ENCODE data around the gene NAA40. TPM values are rescaled to one million over a fixed set of nuclear protein-coding genes. Genes with fewer than 3 reads are reported as not detected.

The NAA40 gene
- total RNA-seq, 4 donors from 2014 or later = 46.2 to 80.0 (median 57.1) TPM

GRCh38 chr11:64003807-64004589 is 65.2 kb downstream of the NAA40 start:
- H3K27me3 ChIP-seq = no peaks in the 10 kb centered on the region
- H3K36me3 ChIP-seq = no peaks in the 10 kb centered on the region
- H3K9me3 ChIP-seq = no peaks in the 10 kb centered on the region
- TF ChIP-seq CTCF (IDR thresholded peaks at IDR 0.05) (no peak), POLR2A (IDR thresholded peaks at IDR 0.05) (no peak)
- no peak for DNase-seq
- no peak overlapping the region for H3K4me3 ChIP-seq
- peaks cover 0 to 46% (median 19%) of the 10 kb centered on the region in 4 donors for H3K4me1 ChIP-seq
- no peak overlapping the region for H3K27ac ChIP-seq

- no peaks in the 10 kb centered on the region for H3K9me3 ChIP-seq
- no peak overlapping the region for H3K27ac ChIP-seq
- no peaks in the 10 kb centered on the region for H3K27me3 ChIP-seq
- H3K36me3 ChIP-seq = no peaks in the 10 kb centered on the region
- no peak overlapping the region for H3K4me3 ChIP-seq
- DNase-seq = no peak
- peaks cover 0 to 40% (median 13%) of the 10 kb centered on the region in 4 donors for H3K4me1 ChIP-seq
- TF ChIP-seq POLR2A (IDR thresholded peaks at IDR 0.05) = no peak
- TF ChIP-seq CTCF (IDR thresholded peaks at IDR 0.05) = no peak
These were observed 65.8 kb downstream of the NAA40 start for GRCh38 chr11:64004590-64004984.

- Histone ChIP-seq H3K4me3 (no peak overlapping the region), H3K27ac (no peak overlapping the region), H3K4me1 (peaks cover 0 to 31% (median 4%) of the 10 kb centered on the region in 4 donors), H3K36me3 (no peaks in the 10 kb centered on the region), H3K9me3 (no peaks in the 10 kb centered on the region), H3K27me3 (no peaks in the 10 kb centered on the region)
- DNase-seq = no peak
- TF ChIP-seq POLR2A (IDR thresholded peaks at IDR 0.05) (no peak), CTCF (IDR thresholded peaks at IDR 0.05) (no peak)
These were observed 66.9 kb downstream of the NAA40 start for GRCh38 chr11:64005691-64006090.

GRCh38 chr11:64006398-64006797 is 67.6 kb downstream of the NAA40 start:
- TF ChIP-seq POLR2A (IDR thresholded peaks at IDR 0.05) = no peak
- TF ChIP-seq CTCF (IDR thresholded peaks at IDR 0.05) = no peak
- H3K4me1 ChIP-seq = peaks cover 0 to 24% (median 0%) of the 10 kb centered on the region in 4 donors

More at GRCh38 chr11:64006398-64006797, 67.6 kb downstream of the NAA40 start:
- Histone ChIP-seq H3K4me3 (no peak overlapping the region), H3K9me3 (no peaks in the 10 kb centered on the region), H3K27ac (no peak overlapping the region), H3K27me3 (no peaks in the 10 kb centered on the region), H3K36me3 (no peaks in the 10 kb centered on the region)
- no peak for DNase-seq

Small RNA genes lying within 50 kb of the gene (small RNA-seq; reads per million reads assigned to genes)
- gene RNU6-45P = 0 reads per million in 2 donors

Other genes starting within 250 kb of the NAA40 start
- 10 to 100 TPM in 1 of 4 donors, 1 to 10 TPM in 3; 3.7 to 10.5 (median 8.5) TPM for gene ZFTA, start 170.2 kb upstream of the NAA40 start, total RNA-seq
- gene SPINDOC, start 125.5 kb upstream of the NAA40 start, total RNA-seq = 10 to 100 TPM in 1 of 4 donors, 1 to 10 TPM in 3; 3.5 to 15.7 (median 6.4) TPM
- 10 to 100 TPM; 34.7 to 82.9 (median 72.1) TPM for gene MARK2, start 99.9 kb upstream of the NAA40 start, total RNA-seq
- under 1 TPM in 2 of 4 donors, not detected in 2; 0.57 to 0.67 TPM for gene RCOR2, start 21.8 kb upstream of the NAA40 start, total RNA-seq
- gene COX8A, start 35.6 kb downstream of the NAA40 start, total RNA-seq = 1,000 to 10,000 TPM in 2 of 4 donors, 100 to 1,000 TPM in 2; 390 to 1,297 (median 877) TPM
- 100 to 1,000 TPM in 1 of 4 donors, 10 to 100 TPM in 3; 79.2 to 110 (median 95.4) TPM for gene OTUB1, start 47.4 kb downstream of the NAA40 start, total RNA-seq
- gene FLRT1, start 96.9 kb downstream of the NAA40 start, total RNA-seq = under 1 TPM in 1 of 4 donors, not detected in 3; 0.27 TPM
- gene MACROD1, start 227.1 kb downstream of the NAA40 start, total RNA-seq = 10 to 100 TPM; 17.1 to 30.0 (median 29.3) TPM
- 100 to 1,000 TPM in 1 of 4 donors, 10 to 100 TPM in 3; 50.3 to 106 (median 67.0) TPM for gene STIP1, start 247.2 kb downstream of the NAA40 start, total RNA-seq

All from Peyer's patch (tissue), 4 donors.